Occipital lobe (tissue), 2 donors: ENCODE measurements around the gene HPRT1. TPM values are rescaled to one million over a fixed set of nuclear protein-coding genes. Genes with fewer than 3 reads are reported as not detected.

Source experiments
- DNase-seq: peaks from one replicate; lab custom pipeline; 2025; lab: John Stamatoyannopoulos, UW
- total RNA-seq: library from RNA; depleted of rRNA; stranded (reverse); fragments of >200 nt; gene quantifications from one replicate; pipeline ENCODE4 v1.2.3, GENCODE V29; 2014

Gene HPRT1
- total RNA-seq, 1 donor from 2014 or later: 30.7 TPM

GRCh38 chrX:134476284-134476683 is 16.3 kb downstream of the HPRT1 start:
- DNase-seq: no peak

- no peak for DNase-seq
Measured at GRCh38 chrX:134478374-134478773, 18.4 kb downstream of the HPRT1 start.

GRCh38 chrX:134480061-134480460 is 20.1 kb downstream of the HPRT1 start:
- DNase-seq: no peak

GRCh38 chrX:134481339-134481738 is 21.4 kb downstream of the HPRT1 start:
- DNase-seq: no peak

GRCh38 chrX:134482371-134482770 is 22.4 kb downstream of the HPRT1 start:
- no peak for DNase-seq

DNA sequence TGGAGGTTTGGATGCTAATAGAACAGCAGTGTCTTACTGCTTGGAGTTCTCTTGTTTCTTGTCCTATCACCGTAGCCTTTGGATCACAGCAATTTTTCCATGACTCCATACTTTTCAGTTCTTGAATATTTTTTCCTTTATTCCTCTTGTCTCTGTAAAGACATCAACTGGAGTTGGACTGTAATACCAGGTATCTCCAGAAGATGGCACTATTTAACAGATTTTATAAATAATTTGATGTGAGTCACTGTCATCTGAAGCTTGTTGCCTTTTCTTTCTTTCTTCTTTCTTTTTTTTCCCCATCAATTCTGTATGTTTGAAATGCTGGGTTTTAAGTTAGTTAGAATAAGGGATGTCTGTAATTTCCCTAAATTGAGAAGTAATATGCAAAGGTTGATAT is 24.1 kb downstream of the HPRT1 start:
- no peak for DNase-seq

- no peak for DNase-seq
Measured at GRCh38 chrX:134501941-134502340, 42.0 kb downstream of the HPRT1 start.

DNA sequence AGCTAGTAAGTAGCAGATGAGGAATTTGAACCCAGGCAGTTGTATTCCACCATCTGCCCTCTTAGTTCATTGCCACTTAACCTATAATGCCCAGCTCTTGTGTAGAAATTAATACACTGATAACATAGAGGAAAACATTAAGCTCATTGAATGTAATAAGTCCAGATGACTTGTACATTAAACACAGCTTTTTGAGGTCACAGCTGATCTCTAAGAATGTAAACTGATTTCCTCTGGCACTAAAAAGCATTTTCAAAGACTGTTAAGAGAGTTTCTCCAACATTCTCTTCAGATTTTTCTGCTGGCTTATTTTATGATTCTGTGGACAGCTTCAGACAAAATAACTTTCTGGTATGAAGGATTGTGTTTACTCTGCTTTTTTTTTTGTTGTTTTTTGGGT is 42.7 kb downstream of the HPRT1 start:
- no peak for DNase-seq

GRCh38 chrX:134512566-134512965 is 52.6 kb downstream of the HPRT1 start:
- no peak for DNase-seq

DNA sequence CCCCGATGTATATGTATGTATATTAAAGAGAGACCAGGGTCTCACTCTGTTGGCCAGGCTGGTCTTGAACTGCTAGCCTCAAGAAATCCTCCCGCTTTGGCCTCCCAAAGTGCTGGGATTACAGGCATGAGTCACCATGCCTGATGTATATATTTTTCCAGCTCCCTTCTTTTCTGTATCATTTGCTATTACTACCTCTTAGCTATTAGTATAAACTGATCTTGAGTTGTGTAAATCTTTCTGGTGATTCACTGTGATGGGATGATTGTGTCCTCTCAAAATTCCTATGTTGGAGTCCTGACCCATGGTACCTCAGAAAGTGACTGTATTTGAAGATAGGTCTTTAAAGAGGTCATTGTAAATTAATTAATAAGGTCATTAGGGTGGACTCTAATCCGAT is 53.1 kb downstream of the HPRT1 start:
- DNase-seq: no peak

DNA sequence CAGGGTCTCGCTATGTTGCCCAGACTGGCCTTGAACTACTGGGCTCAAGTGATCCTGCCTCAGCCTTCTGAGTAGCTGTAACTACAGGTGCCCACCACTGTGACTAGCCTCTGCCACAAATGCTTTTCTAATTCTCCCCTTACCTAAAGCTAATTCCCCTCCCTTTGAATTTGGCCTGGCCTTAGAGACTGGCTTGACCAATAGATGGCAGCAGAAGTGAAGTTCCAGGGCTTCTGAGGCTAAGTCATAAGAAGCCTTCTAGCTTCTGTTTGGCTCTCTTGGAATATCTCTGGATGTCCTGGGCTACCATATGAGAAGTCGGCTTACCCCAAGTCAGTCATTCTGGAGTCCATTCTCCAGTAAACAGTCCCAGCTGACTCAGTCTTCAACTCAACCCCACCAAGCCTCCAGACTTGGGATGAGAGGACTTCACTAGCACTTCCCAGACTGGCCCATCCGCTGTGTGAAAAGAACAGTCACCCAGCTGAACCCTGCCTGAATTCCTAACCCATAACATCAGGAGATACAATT is 61.0 kb downstream of the HPRT1 start:
- no peak for DNase-seq

DNA sequence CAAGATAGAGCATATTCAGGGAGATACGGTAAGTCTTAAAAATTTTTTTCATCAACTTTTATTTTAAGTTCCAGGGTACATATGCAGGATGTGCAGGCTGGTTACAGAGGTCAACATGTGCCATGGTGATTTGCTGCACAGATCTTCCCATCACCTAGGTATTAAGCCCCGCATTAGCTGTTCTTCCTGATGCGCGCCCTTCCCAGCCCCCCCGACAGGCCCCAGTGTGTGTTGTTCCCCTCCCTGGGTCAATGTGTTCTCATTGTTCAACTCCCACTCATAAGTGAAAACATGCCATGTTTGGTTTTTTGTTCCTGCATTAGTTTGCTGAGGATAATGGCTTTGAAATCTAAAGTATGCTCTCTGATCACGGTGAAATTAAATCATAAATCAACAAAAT is 64.2 kb downstream of the HPRT1 start:
- DNase-seq: no peak

DNA sequence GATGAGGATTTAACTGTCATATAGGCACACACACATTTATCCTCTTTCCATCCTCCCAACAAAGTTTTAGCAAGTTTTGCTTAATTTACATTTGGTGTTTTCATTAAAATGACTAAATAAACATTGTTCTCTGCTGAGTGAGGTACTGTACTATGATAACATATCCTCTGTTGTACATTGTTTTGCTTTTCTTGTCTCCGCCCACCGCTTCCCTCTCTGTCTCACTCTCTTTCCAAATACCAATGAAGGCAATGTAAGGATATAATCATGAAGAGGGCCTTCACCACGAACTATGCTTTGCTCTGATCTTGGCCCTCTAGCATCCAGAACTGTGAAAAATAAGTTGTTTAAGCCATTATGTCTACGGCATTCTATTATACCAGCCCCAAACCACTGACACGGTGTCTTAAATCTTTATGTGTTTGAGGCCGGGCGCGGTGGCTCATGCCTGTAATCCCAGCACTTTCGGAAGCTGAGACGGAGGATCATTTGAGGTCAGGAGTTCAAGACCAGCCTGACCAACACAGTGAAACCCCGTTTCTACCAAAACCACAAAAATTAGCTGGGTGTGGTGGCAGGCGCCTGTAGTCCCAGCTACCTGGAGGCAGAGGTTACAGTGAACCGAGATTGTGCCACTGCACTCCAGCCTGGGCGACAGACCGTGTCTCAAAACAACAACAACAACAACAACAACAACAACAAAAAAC is 65.3 kb downstream of the HPRT1 start:
- no peak for DNase-seq

DNA sequence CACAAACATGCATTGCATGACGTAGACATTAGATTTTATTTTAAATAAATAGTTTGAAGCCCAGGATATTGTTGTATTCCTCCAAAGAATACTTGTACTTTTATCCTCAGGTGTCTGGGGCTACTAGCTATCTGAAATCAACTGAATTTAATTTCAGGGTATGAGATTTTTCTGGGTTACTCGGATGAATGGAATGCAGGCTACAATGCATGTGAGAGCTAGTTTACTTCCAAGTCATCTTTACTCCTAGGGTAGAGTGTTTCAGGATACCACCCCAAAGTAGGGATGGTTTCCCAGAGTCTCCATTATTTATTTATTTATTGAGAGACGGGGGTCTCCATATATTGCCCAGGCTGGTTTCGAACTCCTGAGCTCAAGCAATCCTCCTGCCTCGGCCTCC is 66.4 kb downstream of the HPRT1 start:
- DNase-seq: no peak

DNA sequence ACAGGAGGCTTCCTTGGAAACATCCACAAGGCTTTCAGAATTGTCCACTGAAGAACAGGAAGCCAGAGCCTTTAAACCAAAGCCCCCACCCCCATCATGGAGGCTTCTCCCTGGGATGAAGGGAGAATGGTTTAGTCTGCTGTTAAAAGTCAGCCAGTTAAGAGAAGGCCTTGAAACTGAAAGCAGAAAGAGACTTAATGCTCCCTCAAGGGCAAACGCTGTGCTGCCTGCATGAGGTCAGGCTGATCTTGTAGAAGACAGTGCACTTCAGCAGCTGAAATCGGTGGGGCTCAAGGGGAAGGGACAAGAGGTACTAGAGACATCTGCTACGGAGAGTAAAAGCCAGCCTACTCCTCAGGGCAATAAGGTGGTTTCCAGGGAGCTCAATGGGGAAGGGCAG is 69.0 kb downstream of the HPRT1 start:
- no peak for DNase-seq

DNA sequence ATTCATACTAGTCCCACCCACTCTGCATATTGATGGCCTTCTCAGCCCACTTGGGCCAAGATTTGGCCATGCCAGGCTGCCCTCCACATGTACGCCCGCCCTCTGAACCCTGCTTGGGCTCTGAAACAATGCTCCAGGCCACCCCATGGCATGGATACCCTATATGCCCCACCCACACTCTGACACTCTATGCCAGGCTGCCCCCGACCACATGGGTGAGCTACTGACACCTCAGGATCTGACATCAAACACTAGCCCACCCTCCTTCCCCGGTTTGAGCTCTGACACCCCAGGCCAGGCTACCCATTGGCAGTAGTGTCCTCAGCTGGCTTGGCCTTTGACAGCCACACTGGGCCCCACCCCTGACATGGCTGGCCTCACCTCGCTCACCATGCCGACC is 69.5 kb downstream of the HPRT1 start:
- no peak for DNase-seq

DNA sequence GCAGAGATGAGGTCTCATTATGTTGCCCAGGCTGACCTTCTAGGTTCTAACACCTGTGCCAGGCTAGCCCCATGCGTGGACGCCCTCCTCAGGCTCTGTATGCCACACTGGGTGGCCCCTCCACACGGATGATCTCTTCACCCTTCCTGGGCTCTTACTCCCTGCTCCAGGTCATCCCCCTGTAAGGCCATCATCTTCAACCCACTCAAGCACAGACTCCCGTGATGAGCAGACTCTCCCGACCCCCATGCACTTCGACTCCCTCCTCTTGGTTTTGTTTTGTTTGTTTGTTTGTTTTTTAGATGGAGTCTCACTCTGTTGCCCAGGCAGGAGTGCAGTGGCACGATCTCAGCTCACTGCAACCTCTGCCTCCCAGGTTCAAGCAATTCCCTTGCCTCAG is 70.9 kb downstream of the HPRT1 start:
- DNase-seq: no peak

DNA sequence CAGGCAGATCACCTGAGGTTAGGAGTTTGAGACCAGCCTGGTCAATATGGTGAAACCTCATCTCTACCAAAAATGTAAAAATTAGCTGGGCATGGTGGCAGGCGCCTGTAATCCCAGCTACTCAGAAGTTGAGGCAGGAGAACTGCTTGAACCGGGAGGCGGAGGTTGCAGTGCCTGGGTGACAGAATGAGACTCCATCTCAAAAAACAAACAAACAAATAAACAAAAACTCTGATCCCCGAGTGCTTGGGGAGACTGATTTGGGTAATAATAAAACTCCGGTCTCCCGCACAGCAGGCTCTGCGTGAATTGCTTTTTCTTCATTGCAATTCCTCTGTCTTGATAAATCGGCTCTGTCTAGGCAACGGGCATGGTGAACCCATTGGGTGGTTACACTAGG is 73.4 kb downstream of the HPRT1 start:
- no peak for DNase-seq

DNA sequence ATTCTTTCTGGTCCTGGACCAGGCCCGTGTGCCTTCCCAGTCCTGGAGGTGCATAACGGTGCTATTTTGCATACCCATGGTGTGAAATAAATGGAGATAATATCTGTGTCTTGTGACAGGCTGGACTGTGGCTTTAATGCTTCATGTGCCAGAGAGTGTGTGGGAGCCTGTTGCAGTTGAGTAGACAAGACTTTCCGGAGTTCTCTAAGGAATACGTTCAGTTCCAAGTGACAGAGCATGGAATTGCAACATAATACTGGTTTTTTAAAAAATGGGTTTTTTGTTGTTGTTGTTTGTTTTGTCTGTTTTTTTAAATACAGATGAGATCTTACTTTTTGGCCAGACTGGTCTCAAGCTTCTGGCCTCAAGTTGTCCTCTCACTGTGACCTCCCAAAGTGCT is 74.0 kb downstream of the HPRT1 start:
- no peak for DNase-seq

DNA sequence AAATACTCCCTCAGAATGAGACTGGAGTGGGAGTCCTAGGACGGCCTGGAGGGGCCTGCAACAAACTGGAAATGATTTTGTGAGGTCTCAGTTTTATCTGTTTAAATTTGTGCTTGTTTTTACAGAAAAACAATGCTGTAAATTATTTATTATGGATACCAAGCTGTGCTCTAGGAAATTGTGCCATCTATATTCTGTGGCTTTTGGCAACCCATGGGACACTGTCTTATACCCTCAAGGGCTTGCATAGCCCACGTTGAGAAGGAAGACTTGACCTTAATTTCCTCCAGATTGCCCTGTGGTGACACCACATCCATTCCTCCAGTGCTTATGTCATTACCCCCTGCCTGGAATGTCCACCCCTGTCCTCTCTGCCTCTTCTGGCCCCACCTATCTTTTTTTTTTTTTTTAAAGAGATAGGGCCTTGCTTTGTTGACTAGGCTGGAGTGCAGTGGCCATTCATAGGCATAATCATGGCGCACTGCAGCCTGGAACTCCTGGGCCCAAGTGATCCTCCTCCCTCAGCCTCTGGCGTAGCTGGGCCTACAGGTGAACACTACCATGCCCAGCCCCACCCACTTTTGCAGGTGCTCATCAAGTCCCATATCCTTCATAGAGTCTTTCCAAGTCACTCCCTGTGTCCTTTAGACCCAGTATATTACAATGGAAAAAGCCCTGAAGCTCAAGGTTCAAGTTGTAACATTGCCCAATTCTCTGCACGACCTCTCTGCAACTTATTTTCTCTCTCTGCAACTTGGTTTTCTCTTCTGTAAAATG is 77.4 kb downstream of the HPRT1 start:
- no peak for DNase-seq

DNA sequence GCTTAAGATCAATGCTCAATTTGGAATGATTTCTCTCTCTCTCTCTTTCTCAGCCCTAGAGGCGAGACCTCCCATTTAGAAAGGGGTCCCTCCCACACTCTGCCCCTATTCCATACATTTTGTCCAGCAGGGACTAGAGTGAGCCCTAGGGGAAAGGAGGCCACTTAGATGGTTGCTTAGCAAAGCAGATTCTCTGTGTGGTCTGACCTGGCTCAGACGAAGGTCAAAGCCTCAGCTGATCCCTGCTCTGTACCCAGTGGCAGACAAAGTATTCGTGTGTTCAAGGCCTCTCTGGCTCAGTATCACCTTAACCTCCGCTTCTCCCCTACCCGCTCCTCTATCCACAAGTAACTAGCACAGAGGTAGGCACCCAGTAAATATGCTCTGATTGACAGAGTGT is 78.4 kb downstream of the HPRT1 start:
- DNase-seq: no peak

DNA sequence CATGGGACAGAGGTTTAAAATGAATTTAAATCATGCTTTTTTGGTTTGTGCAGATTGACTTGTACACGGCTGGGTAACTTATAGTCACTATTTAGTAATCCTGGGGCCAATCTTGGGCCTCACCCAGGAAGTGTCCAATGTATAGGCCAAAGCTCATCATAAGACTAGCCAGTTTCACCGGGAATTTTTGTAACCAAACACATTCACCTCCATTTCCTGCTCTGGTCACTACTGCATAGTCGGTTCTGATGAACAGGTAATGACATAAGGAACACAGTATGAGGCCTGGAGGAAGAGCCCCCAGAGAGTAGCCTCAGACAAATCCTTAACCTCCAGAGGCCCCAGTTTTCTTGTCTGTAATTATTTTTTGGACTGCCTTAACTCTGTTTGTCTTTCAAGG is 81.9 kb downstream of the HPRT1 start:
- no peak for DNase-seq

- DNase-seq: no peak
Measured at GRCh38 chrX:134542485-134542884, 82.5 kb downstream of the HPRT1 start.
